Measurements from ENCODE around the gene RAPGEF5.

The RAPGEF5 gene

GRCh38 chr7:22179442-22179879 lies 177.5 kb downstream of the RAPGEF5 start:
- ATAC-seq, result no peak
- Mint-ChIP-seq H3K9me3 (no peaks in the 10 kb centered on the region), H3K4me1 (peaks cover 11% of the 10 kb centered on the region), H3K4me3 (no peak overlapping the region), H3K36me3 (no peaks in the 10 kb centered on the region), H3K27ac (no peak overlapping the region)
- no peak for DNase-seq (ENCODE audit: low spot score in 2 of 2)

- Mint-ChIP-seq H3K9me3 (no peaks in the 10 kb centered on the region), H3K27ac (no peak overlapping the region), H3K4me3 (no peak overlapping the region), H3K4me1 (peaks cover 15% of the 10 kb centered on the region), H3K36me3 (no peaks in the 10 kb centered on the region)
- DNase-seq (ENCODE audit: low spot score in 2 of 2), result no peak
- ATAC-seq, result no peak
These were observed 178.2 kb downstream of the RAPGEF5 start for GRCh38 chr7:22178735-22179134.

- Mint-ChIP-seq H3K9me3 (no peaks in the 10 kb centered on the region), H3K4me3 (no peak overlapping the region), H3K4me1 (peaks cover 12% of the 10 kb centered on the region), H3K36me3 (no peaks in the 10 kb centered on the region), H3K27ac (no peak overlapping the region)
- DNase-seq (ENCODE audit: low spot score in 2 of 2), result no peak
- no peak for ATAC-seq
These were observed 180.1 kb downstream of the RAPGEF5 start for GRCh38 chr7:22176791-22177412.

- Mint-ChIP-seq H3K4me3 (peak overlapping the region; percentile 3), H3K36me3 (no peaks in the 10 kb centered on the region), H3K27ac (peak overlapping the region; percentile 43), H3K4me1 (peaks cover 10% of the 10 kb centered on the region), H3K9me3 (no peaks in the 10 kb centered on the region)
- ATAC-seq (no peak), DNase-seq (ENCODE audit: low spot score in 2 of 2) (no peak)
These were observed 182.4 kb downstream of the RAPGEF5 start for GRCh38 chr7:22174574-22174953.

- H3K9me3 Mint-ChIP-seq, result no peaks in the 10 kb centered on the region
- H3K36me3 Mint-ChIP-seq, result no peaks in the 10 kb centered on the region
- peak overlapping the region; percentile 3 for H3K4me3 Mint-ChIP-seq
- peaks cover 10% of the 10 kb centered on the region for H3K4me1 Mint-ChIP-seq
- peak in 1 of 2 donors; percentile 59 for DNase-seq (ENCODE audit: low spot score in 2 of 2)
- peak; percentile 91 for ATAC-seq
- H3K27ac Mint-ChIP-seq, result peak overlapping the region; percentile 43
These were observed 183.0 kb downstream of the RAPGEF5 start for GRCh38 chr7:22173685-22174573.

GRCh38 chr7:22168129-22168634 lies 188.8 kb downstream of the RAPGEF5 start:
- DNase-seq (ENCODE audit: low spot score in 2 of 2) (no peak), ATAC-seq (no peak)
- Mint-ChIP-seq H3K4me3 (no peak overlapping the region), H3K36me3 (no peaks in the 10 kb centered on the region), H3K4me1 (no peaks in the 10 kb centered on the region), H3K9me3 (no peaks in the 10 kb centered on the region), H3K27ac (no peak overlapping the region)

- no peak overlapping the region for H3K27ac Mint-ChIP-seq
- no peaks in the 10 kb centered on the region for H3K36me3 Mint-ChIP-seq
- H3K4me1 Mint-ChIP-seq, result no peaks in the 10 kb centered on the region
- DNase-seq (ENCODE audit: low spot score in 2 of 2) (no peak), ATAC-seq (no peak)
- H3K9me3 Mint-ChIP-seq, result no peaks in the 10 kb centered on the region
- H3K4me3 Mint-ChIP-seq, result no peak overlapping the region
These were observed 189.5 kb downstream of the RAPGEF5 start for GRCh38 chr7:22167482-22167881.

- no peak overlapping the region for H3K27ac Mint-ChIP-seq
- no peak overlapping the region for H3K4me3 Mint-ChIP-seq
- no peaks in the 10 kb centered on the region for H3K36me3 Mint-ChIP-seq
- H3K9me3 Mint-ChIP-seq, result no peaks in the 10 kb centered on the region
- DNase-seq (ENCODE audit: low spot score in 2 of 2), result no peak
- ATAC-seq, result no peak
- H3K4me1 Mint-ChIP-seq, result no peaks in the 10 kb centered on the region
These were observed 190.0 kb downstream of the RAPGEF5 start for GRCh38 chr7:22166928-22167327.

GRCh38 chr7:22159341-22159740 lies 197.6 kb downstream of the RAPGEF5 start:
- peak; percentile 69 for ATAC-seq
- DNase-seq (ENCODE audit: low spot score in 2 of 2), result no peak

GRCh38 chr7:22157552-22157951 lies 199.4 kb downstream of the RAPGEF5 start:
- no peak overlapping the region for H3K4me3 Mint-ChIP-seq
- ATAC-seq (no peak), DNase-seq (ENCODE audit: low spot score in 2 of 2) (no peak)
- H3K4me1 Mint-ChIP-seq, result no peaks in the 10 kb centered on the region
- no peaks in the 10 kb centered on the region for H3K36me3 Mint-ChIP-seq
- no peaks in the 10 kb centered on the region for H3K9me3 Mint-ChIP-seq
- H3K27ac Mint-ChIP-seq, result no peak overlapping the region

More at GRCh38 chr7:22159341-22159740, 197.6 kb downstream of the RAPGEF5 start:
- Mint-ChIP-seq H3K4me1 (no peaks in the 10 kb centered on the region), H3K9me3 (no peaks in the 10 kb centered on the region), H3K4me3 (no peak overlapping the region), H3K36me3 (no peaks in the 10 kb centered on the region), H3K27ac (no peak overlapping the region)

GRCh38 chr7:22156205-22156604 lies 200.7 kb downstream of the RAPGEF5 start:
- Mint-ChIP-seq H3K36me3 (no peaks in the 10 kb centered on the region), H3K4me3 (no peak overlapping the region), H3K9me3 (no peaks in the 10 kb centered on the region), H3K27ac (no peak overlapping the region), H3K4me1 (no peaks in the 10 kb centered on the region)
- ATAC-seq, result peak; percentile 82
- no peak for DNase-seq (ENCODE audit: low spot score in 2 of 2)

GRCh38 chr7:22154143-22154529 lies 202.8 kb downstream of the RAPGEF5 start:
- no peak for DNase-seq (ENCODE audit: low spot score in 2 of 2)
- no peaks in the 10 kb centered on the region for H3K9me3 Mint-ChIP-seq
- H3K4me3 Mint-ChIP-seq, result no peak overlapping the region
- no peak for ATAC-seq
- H3K4me1 Mint-ChIP-seq, result no peaks in the 10 kb centered on the region
- H3K36me3 Mint-ChIP-seq, result no peaks in the 10 kb centered on the region
- no peak overlapping the region for H3K27ac Mint-ChIP-seq

- no peak overlapping the region for H3K4me3 Mint-ChIP-seq
- no peak for DNase-seq (ENCODE audit: low spot score in 2 of 2)
- no peaks in the 10 kb centered on the region for H3K9me3 Mint-ChIP-seq
- no peaks in the 10 kb centered on the region for H3K4me1 Mint-ChIP-seq
- no peak for ATAC-seq
- no peak overlapping the region for H3K27ac Mint-ChIP-seq
- no peaks in the 10 kb centered on the region for H3K36me3 Mint-ChIP-seq
These were observed 203.4 kb downstream of the RAPGEF5 start for GRCh38 chr7:22153432-22154142.

- H3K36me3 Mint-ChIP-seq, result no peaks in the 10 kb centered on the region
- no peaks in the 10 kb centered on the region for H3K4me1 Mint-ChIP-seq
- no peaks in the 10 kb centered on the region for H3K9me3 Mint-ChIP-seq
- DNase-seq (ENCODE audit: low spot score in 2 of 2) (no peak), ATAC-seq (no peak)
- H3K4me3 Mint-ChIP-seq, result no peak overlapping the region
- no peak overlapping the region for H3K27ac Mint-ChIP-seq
These were observed 204.3 kb downstream of the RAPGEF5 start for GRCh38 chr7:22152690-22153089.

- DNase-seq (ENCODE audit: low spot score in 2 of 2) (no peak), ATAC-seq (no peak)
- Mint-ChIP-seq H3K27ac (no peak overlapping the region), H3K36me3 (no peaks in the 10 kb centered on the region), H3K4me1 (no peaks in the 10 kb centered on the region), H3K4me3 (no peak overlapping the region), H3K9me3 (no peaks in the 10 kb centered on the region)
These were observed 205.1 kb downstream of the RAPGEF5 start for GRCh38 chr7:22151901-22152300.
